Osteoblast (primary cell): ENCODE results near the gene ANGPTL1. TPM values are rescaled to one million over a fixed set of nuclear protein-coding genes. Genes with fewer than 3 reads are reported as not detected.
"Not testable (repeated sequence)": the region's sequence is repeated elsewhere in the genome, so short reads cannot be mapped to it uniquely, and the experiment has no call there.

Experiments used
- DNase-seq: peaks from one replicate; pipeline ENCODE4 v3.0.0; 2011; ENCODE audit warnings: low spot score, mixed read lengths; ENCODE audit not compliant: insufficient read length; ENCODE audit errors: missing footprints
- H2AFZ ChIP-seq: 2 replicates; pipeline ENCODE4 v1.6.0; 2011; ENCODE audit warnings: mild to moderate bottlenecking, low read length
- H3K27ac ChIP-seq: 2 replicates; pipeline ENCODE4 v1.5.1; 2011; ENCODE audit warnings: mild to moderate bottlenecking, low read depth, low read length, moderate library complexity
- H3K27me3 ChIP-seq: 2 replicates; pipeline ENCODE4 v1.6.0; 2012; ENCODE audit warnings: mild to moderate bottlenecking, control low read depth, inconsistent platforms, low read length, moderate library complexity; ENCODE audit not compliant: insufficient read depth
- H3K36me3 ChIP-seq: 2 replicates; pipeline ENCODE4 v1.5.1; 2011; ENCODE audit warnings: mild to moderate bottlenecking, low read length, control low read depth, moderate library complexity; ENCODE audit not compliant: insufficient read depth
- H3K4me1 ChIP-seq: 2 replicates; pipeline ENCODE4 v1.5.1; 2011; ENCODE audit warnings: mild to moderate bottlenecking, low read length, control low read depth, moderate library complexity; ENCODE audit not compliant: insufficient read depth
- H3K4me2 ChIP-seq: 2 replicates; pipeline ENCODE4 v1.6.0; 2011; ENCODE audit warnings: mild to moderate bottlenecking, low read length; ENCODE audit not compliant: insufficient read depth
- H3K4me3 ChIP-seq: fragments of 200-600 bp; sonication (generic); 3 replicates; pipeline ENCODE4 v1.5.1; 2012; ENCODE audit warnings: mild to moderate bottlenecking, low read length, inconsistent platforms; ENCODE audit not compliant: insufficient read depth
- H3K79me2 ChIP-seq: 2 replicates; pipeline ENCODE4 v1.6.0; 2012; ENCODE audit warnings: mild to moderate bottlenecking, low read length, control low read depth, inconsistent platforms; ENCODE audit not compliant: insufficient read depth
- H3K9me3 ChIP-seq: 2 replicates; pipeline ENCODE4 v1.5.1; 2011; ENCODE audit warnings: low read depth, low read length, control low read depth
- H4K20me1 ChIP-seq: 2 replicates; pipeline ENCODE4 v1.6.0; 2012; ENCODE audit warnings: mild to moderate bottlenecking, low read length, control low read depth; ENCODE audit not compliant: insufficient read depth
- CTCF ChIP-seq: IDR thresholded peaks from 2 replicates; pipeline ENCODE4 v1.5.1; 2011; ENCODE audit warnings: mild to moderate bottlenecking, low read depth, low read length, moderate library complexity; ENCODE audit errors: extremely low read depth
- total RNA-seq: library from RNA; depleted of rRNA; stranded (reverse); fragments of >200 nt; gene quantifications from 2 replicates; pipeline ENCODE4 v1.2.3, GENCODE V29; 2012

The ANGPTL1 gene
- total RNA-seq, 1 donor = 15.6 TPM

DNA sequence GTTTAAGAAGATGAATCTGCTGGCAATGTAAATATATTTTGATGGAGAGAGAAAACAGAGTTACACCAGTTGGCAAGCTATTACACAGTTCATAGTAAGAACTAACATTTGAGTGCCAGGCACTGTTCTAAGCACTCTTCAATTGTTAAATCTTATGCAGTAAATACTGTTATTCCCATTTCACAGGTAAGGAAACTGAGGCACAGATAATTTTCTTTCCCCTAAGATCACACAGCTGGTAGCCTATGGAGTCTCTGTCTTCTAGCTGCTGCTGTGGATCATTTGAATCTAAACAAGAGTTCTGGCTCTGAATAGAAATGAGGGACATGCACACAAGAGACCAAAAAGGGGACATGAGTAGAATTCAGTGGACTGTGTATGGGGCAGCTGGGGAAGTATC, 8.0 kb downstream of the ANGPTL1 start:
- Histone ChIP-seq H3K27ac (no peak overlapping the region), H3K9me3 (no peaks in the 10 kb centered on the region), H3K79me2 (no peaks in the 10 kb centered on the region), H4K20me1 (no peaks in the 10 kb centered on the region), H3K4me1 (peaks cover 7% of the 10 kb centered on the region), H3K36me3 (no peaks in the 10 kb centered on the region), H3K27me3 (no peaks in the 10 kb centered on the region), H2AFZ (no peak overlapping the region), H3K4me2 (no peak overlapping the region), H3K4me3 (no peak overlapping the region)
- no peak for DNase-seq
- TF ChIP-seq CTCF = no peak

- H3K27ac ChIP-seq = no peak overlapping the region
- H2AFZ ChIP-seq = no peak overlapping the region
- H3K79me2 ChIP-seq = no peaks in the 10 kb centered on the region
- H3K4me1 ChIP-seq = peaks cover 7% of the 10 kb centered on the region
- H3K36me3 ChIP-seq = no peaks in the 10 kb centered on the region
- no peak for DNase-seq
- H3K4me2 ChIP-seq = no peak overlapping the region
- no peaks in the 10 kb centered on the region for H3K9me3 ChIP-seq
- H3K4me3 ChIP-seq = no peak overlapping the region
- no peak for TF ChIP-seq CTCF
- H4K20me1 ChIP-seq = no peaks in the 10 kb centered on the region
- no peaks in the 10 kb centered on the region for H3K27me3 ChIP-seq
Observed at GRCh38 chr1:178862416-178862815, 8.5 kb downstream of the ANGPTL1 start.

- TF ChIP-seq CTCF = no peak
- Histone ChIP-seq H3K79me2 (no peaks in the 10 kb centered on the region), H3K4me3 (no peak overlapping the region), H3K27me3 (no peaks in the 10 kb centered on the region), H4K20me1 (no peaks in the 10 kb centered on the region), H2AFZ (no peak overlapping the region), H3K4me2 (no peak overlapping the region), H3K36me3 (no peaks in the 10 kb centered on the region), H3K9me3 (no peaks in the 10 kb centered on the region), H3K27ac (no peak overlapping the region), H3K4me1 (no peaks in the 10 kb centered on the region)
- DNase-seq = no peak
Observed at GRCh38 chr1:178857126-178857525, 13.8 kb downstream of the ANGPTL1 start.

DNA sequence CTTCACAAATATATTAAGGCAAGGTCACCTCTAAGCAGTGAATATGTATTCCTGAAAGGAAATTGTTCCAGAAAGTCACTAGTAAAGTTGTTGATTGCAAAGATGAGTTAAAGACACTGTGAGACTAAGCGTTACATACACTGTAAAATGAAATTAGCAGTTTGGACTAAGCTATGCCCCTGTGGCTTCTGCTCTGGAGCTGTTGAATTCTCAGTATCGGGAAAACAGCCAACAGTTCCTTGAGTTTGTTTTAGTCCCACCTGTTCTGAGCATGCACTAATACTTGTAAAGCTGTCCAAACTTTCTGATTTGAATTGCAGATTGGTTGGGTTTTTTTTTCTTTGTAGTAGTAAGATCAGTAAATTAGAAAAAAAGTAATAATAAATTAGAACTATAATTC, 21.0 kb downstream of the ANGPTL1 start:
- TF ChIP-seq CTCF = no peak
- no peak for DNase-seq
- no peaks in the 10 kb centered on the region for H3K36me3 ChIP-seq

DNA sequence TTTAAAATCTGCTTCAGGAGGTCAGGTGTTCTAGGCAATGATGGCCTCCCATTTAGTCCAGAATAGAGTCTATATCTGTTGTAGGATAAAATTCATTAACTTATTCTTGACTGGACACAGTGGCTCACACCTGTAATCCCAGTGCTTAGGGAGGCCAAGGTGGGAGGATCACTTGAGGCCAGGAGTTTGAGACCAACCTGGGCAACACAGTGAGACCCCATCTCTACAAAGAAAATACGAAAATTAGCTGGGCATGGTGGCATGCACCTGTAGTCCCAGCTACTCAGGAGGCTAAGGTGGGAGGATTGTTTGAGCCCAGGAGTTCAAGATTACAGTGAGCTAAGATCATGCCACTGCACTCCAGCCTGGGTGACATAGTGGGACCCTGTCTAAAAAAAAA, 23.0 kb downstream of the ANGPTL1 start:
- H3K4me3 ChIP-seq, H3K36me3 ChIP-seq, H2AFZ ChIP-seq, H3K9me3 ChIP-seq, H3K27ac ChIP-seq, H3K4me2 ChIP-seq, H4K20me1 ChIP-seq, H3K4me1 ChIP-seq, H3K27me3 ChIP-seq, H3K79me2 ChIP-seq, DNase-seq: not testable (repeated sequence)

More for the DNA sequence above, 21.0 kb downstream of the ANGPTL1 start:
- no peaks in the 10 kb centered on the region for H3K27me3 ChIP-seq
- peaks cover 8% of the 10 kb centered on the region for H3K4me1 ChIP-seq
- no peaks in the 10 kb centered on the region for H4K20me1 ChIP-seq
- H3K27ac ChIP-seq = no peak overlapping the region
- H3K9me3 ChIP-seq = no peaks in the 10 kb centered on the region
- no peak overlapping the region for H2AFZ ChIP-seq
- H3K4me3 ChIP-seq = no peak overlapping the region
- no peaks in the 10 kb centered on the region for H3K79me2 ChIP-seq
- H3K4me2 ChIP-seq = no peak overlapping the region
